HEK293 (cell line): ENCODE measurements around the gene IFNW1.
"Not testable (repeated sequence)": the region's sequence is repeated elsewhere in the genome, so short reads cannot be mapped to it uniquely, and the experiment has no call there.

Source experiments
- CTCF ChIA-PET: fragments of 350-600 bp; formaldehyde crosslinking; extraction: SDS; loops from one replicate; lab custom pipeline; 2021; ENCODE audit warnings: antibody characterized with exemption; lab: Yijun Ruan, JAX
- POLR2A ChIA-PET: fragments of 300-600 bp; formaldehyde crosslinking; extraction: SDS; loops from one replicate; lab custom pipeline; 2020; ENCODE audit warnings: antibody characterized with exemption, inconsistent platforms; lab: Yijun Ruan, JAX
- H3K27ac ChIP-seq: fragments of 200-500 bp; sonication (Bioruptor generic); 2 replicates; pipeline ENCODE4 v1.5.1; 2014; ENCODE audit warnings: low read depth, low read length, control low read depth, inconsistent platforms; ENCODE audit errors: extremely low read depth
- H3K36me3 ChIP-seq, 2 experiments: fragments of 200-500 bp in 1 of 2; sonication (Bioruptor generic) in 1 of 2; 1 replicate in 1 of 2; 2 replicates in 1 of 2; pipeline ENCODE4 v1.5.1; 2014 to 2017; ENCODE audit warnings: inconsistent platforms in 2 of 2, low read length in 2 of 2; ENCODE audit not compliant: control insufficient read depth in 2 of 2, insufficient read depth in 1 of 2
- H3K4me1 ChIP-seq: fragments of 200-500 bp; sonication (Bioruptor generic); 2 replicates; pipeline ENCODE4 v1.5.1; 2014; ENCODE audit warnings: mild to moderate bottlenecking, low read length, inconsistent platforms; ENCODE audit not compliant: control insufficient read depth, insufficient read depth
- H3K4me3 ChIP-seq: 2 replicates; pipeline ENCODE4 v1.5.1; 2011; ENCODE audit warnings: low read depth, mild to moderate bottlenecking, control low read depth, low read length, moderate library complexity
- H3K9me3 ChIP-seq: fragments of 200-500 bp; sonication (Bioruptor generic); 2 replicates; pipeline ENCODE4 v1.5.1; 2014; ENCODE audit warnings: low read depth, low read length, inconsistent platforms; ENCODE audit not compliant: control insufficient read depth, insufficient read depth
- BCL11B ChIP-seq: fragments of 450-650 bp; formaldehyde crosslinking; IDR thresholded peaks from 2 replicates; pipeline ENCODE4 v1.5.1; 2016; ENCODE audit warnings: low read depth, missing biosample characterization, missing genetic modification characterization
- FEZF1 ChIP-seq: fragments of 450-650 bp; formaldehyde crosslinking; IDR thresholded peaks from 2 replicates; pipeline ENCODE4 v1.5.1; 2016; ENCODE audit warnings: missing biosample characterization, missing genetic modification characterization
- IKZF3 ChIP-seq: fragments of 450-650 bp; IDR thresholded peaks from 2 replicates; pipeline ENCODE4 v1.5.0; 2018; ENCODE audit warnings: missing biosample characterization, mild to moderate bottlenecking, missing genetic modification characterization, moderate library complexity
- OSR2 ChIP-seq: fragments of 450-650 bp; formaldehyde crosslinking; IDR thresholded peaks from 2 replicates; pipeline ENCODE4 v1.5.1; 2016; ENCODE audit warnings: missing biosample characterization, missing genetic modification characterization
- REST ChIP-seq: fragments of 450-650 bp; formaldehyde crosslinking; IDR thresholded peaks from 2 replicates; pipeline ENCODE4 v1.5.1; 2016; ENCODE audit warnings: missing biosample characterization, missing genetic modification characterization
- SP2 ChIP-seq: fragments of 450-650 bp; formaldehyde crosslinking; IDR thresholded peaks from 2 replicates; pipeline ENCODE4 v1.5.1; 2016; ENCODE audit warnings: missing biosample characterization, missing genetic modification characterization
- YY2 ChIP-seq: fragments of 450-650 bp; formaldehyde crosslinking; IDR thresholded peaks from 2 replicates; pipeline ENCODE4 v1.5.1; 2016; ENCODE audit warnings: missing biosample characterization, missing genetic modification characterization
- ZBTB17 ChIP-seq: fragments of 450-650 bp; formaldehyde crosslinking; IDR thresholded peaks from 2 replicates; pipeline ENCODE4 v1.5.1; 2016; ENCODE audit warnings: missing biosample characterization, missing genetic modification characterization
- ZBTB26 ChIP-seq: fragments of 450-650 bp; formaldehyde crosslinking; optimal IDR thresholded peaks from 2 replicates; pipeline ENCODE3; 2016; ENCODE audit warnings: missing biosample characterization, mild to moderate bottlenecking, missing genetic modification characterization
- ZFP37 ChIP-seq: fragments of 450-650 bp; formaldehyde crosslinking; IDR thresholded peaks from 2 replicates; pipeline ENCODE4 v1.5.1; 2016; ENCODE audit warnings: missing biosample characterization, missing genetic modification characterization
- ZIC2 ChIP-seq: fragments of 450-650 bp; formaldehyde crosslinking; IDR thresholded peaks from 2 replicates; pipeline ENCODE4 v1.5.1; 2016; ENCODE audit warnings: missing biosample characterization, missing genetic modification characterization
- ZNF202 ChIP-seq: fragments of 450-650 bp; formaldehyde crosslinking; IDR thresholded peaks from 2 replicates; pipeline ENCODE4 v1.5.1; 2016; ENCODE audit warnings: missing biosample characterization, missing genetic modification characterization, borderline replicate concordance
- ZNF274 ChIP-seq, 2 experiments: fragments of 200-500 bp in 1 of 2; fragments of 450-650 bp in 1 of 2; sonication (Bioruptor generic) in 1 of 2; formaldehyde crosslinking in 1 of 2; IDR thresholded peaks; 2 replicates each; pipeline versions ENCODE4 v1.5.1 to v1.6.1; 2014 to 2016; ENCODE audit warnings: borderline replicate concordance in 1 of 2, inconsistent platforms in 1 of 2, low read length in 1 of 2, missing biosample characterization in 1 of 2, missing genetic modification characterization in 1 of 2
- ZNF335 ChIP-seq: fragments of 450-650 bp; formaldehyde crosslinking; conservative IDR thresholded peaks from 2 replicates; pipeline ENCODE4 v1.5.1; 2016; ENCODE audit warnings: missing biosample characterization, missing genetic modification characterization
- ZNF37A ChIP-seq: fragments of 450-650 bp; IDR thresholded peaks from 2 replicates; pipeline ENCODE4 v1.5.1; 2018; ENCODE audit warnings: missing biosample characterization, missing genetic modification characterization
- ZNF513 ChIP-seq: fragments of 450-650 bp; IDR thresholded peaks from 2 replicates; pipeline ENCODE4 v1.5.1; 2018; ENCODE audit warnings: missing biosample characterization, missing genetic modification characterization
- ZNF518A ChIP-seq: fragments of 450-650 bp; formaldehyde crosslinking; conservative IDR thresholded peaks from 2 replicates; pipeline ENCODE4 v1.5.1; 2016; ENCODE audit warnings: low read depth, missing biosample characterization, missing genetic modification characterization
- ZNF521 ChIP-seq: fragments of 450-650 bp; formaldehyde crosslinking; IDR thresholded peaks from 2 replicates; pipeline ENCODE4 v1.5.1; 2017; ENCODE audit warnings: missing biosample characterization, mild to moderate bottlenecking, missing genetic modification characterization
- ZNF624 ChIP-seq: fragments of 450-650 bp; formaldehyde crosslinking; IDR thresholded peaks from 2 replicates; pipeline ENCODE4 v1.5.1; 2017; ENCODE audit warnings: missing biosample characterization, missing genetic modification characterization

IFNW1 gene

GRCh38 chr9:21171351-21171750 lies 29.7 kb upstream of the IFNW1 start:
- Histone ChIP-seq H3K4me3 (no peak overlapping the region), H3K27ac (no peak overlapping the region), H3K36me3 (no peaks in the 10 kb centered on the region), H3K9me3 (no peaks in the 10 kb centered on the region)
- ChIA-PET CTCF (interaction anchor here (0.6 kb wide), 1 partner anchor 17 kb away, joined by 3 read pairs; no protein-coding TSS in a partner anchor), POLR2A (no interaction called here)
- no peak for TF ChIP-seq ZIC2 (tag by site-specific recombination)
- TF ChIP-seq ZFP37 (tag by site-specific recombination), result no peak
- TF ChIP-seq ZNF513 (tag by site-specific recombination), result no peak
- TF ChIP-seq ZNF521 (tag by site-specific recombination), result no peak
- no peak for TF ChIP-seq REST (tag by site-specific recombination)
- no peak for TF ChIP-seq OSR2 (tag by site-specific recombination)
- TF ChIP-seq ZNF335, result no peak
- no peak for TF ChIP-seq FEZF1
- no peak for TF ChIP-seq ZNF37A (tag by site-specific recombination)
- no peak for TF ChIP-seq BCL11B (tag by site-specific recombination)
- TF ChIP-seq SP2 (tag by site-specific recombination), result no peak
- no peak for TF ChIP-seq IKZF3
- TF ChIP-seq ZNF202 (tag by site-specific recombination), result no peak
- no peak for TF ChIP-seq ZNF518A
- no peak for TF ChIP-seq YY2
- TF ChIP-seq ZNF624 (tag by site-specific recombination), result no peak
- TF ChIP-seq ZBTB26 (tag by site-specific recombination), result no peak
- TF ChIP-seq ZBTB17 (tag by site-specific recombination), result no peak
- TF ChIP-seq ZNF274 (IDR thresholded peaks at IDR 0.05; ENCODE audit: low read length), result no peak
- TF ChIP-seq ZNF274 (tag by site-specific recombination; IDR thresholded peaks at IDR 0.05; ENCODE audit: borderline replicate concordance), result no peak
- TF ChIP-seq, all 188 proteins: peak for 0
- H3K4me1 ChIP-seq, result no peaks in the 10 kb centered on the region

GRCh38 chr9:21166560-21166959 lies 24.9 kb upstream of the IFNW1 start, which contains the start of gene IFNA21:
Gene IFNA21, minus strand, starts transcription at chr9:21166660. Its CDS starts 48 bp downstream, at chr9:21166612.
- H3K9me3 ChIP-seq, POLR2A ChIA-PET, H3K4me3 ChIP-seq, H3K27ac ChIP-seq, H3K4me1 ChIP-seq, H3K36me3 ChIP-seq: not testable (repeated sequence)
- CTCF ChIA-PET, result interaction anchor here (0.7 to 1.1 kb wide), 2 partner anchors 17 to 301 kb away, joined by 3 to 4 read pairs; no protein-coding TSS in a partner anchor
